GM18858 (cell line): Measurements from ENCODE around the gene PPARGC1A.

Source experiments
- ATAC-seq: cut with Tn5 transposase; IDR thresholded peaks from one replicate; pipeline ENCODE4 v1.9.1; 2021; ENCODE audit not compliant: unreplicated experiment

Gene PPARGC1A

DNA sequence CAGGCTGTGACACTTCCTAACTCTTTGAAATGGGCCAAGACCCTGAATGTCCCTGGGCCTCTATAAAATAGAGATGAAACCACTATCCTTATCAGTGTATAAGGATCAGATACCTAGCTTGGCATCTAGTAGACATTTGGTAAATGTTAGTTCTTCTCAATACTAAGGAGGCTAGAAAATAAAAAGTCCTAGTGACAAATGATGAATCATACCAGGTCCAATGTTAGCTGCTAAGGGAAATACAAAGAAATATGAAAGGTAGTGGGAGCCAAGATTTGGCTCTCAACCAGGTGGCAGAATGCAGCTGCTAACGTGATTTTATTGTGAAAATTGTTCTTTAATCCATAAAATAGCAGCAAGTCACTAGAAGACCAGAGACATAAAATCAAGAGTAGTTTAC, 19.8 kb upstream of the PPARGC1A start:
- ATAC-seq = no peak

DNA sequence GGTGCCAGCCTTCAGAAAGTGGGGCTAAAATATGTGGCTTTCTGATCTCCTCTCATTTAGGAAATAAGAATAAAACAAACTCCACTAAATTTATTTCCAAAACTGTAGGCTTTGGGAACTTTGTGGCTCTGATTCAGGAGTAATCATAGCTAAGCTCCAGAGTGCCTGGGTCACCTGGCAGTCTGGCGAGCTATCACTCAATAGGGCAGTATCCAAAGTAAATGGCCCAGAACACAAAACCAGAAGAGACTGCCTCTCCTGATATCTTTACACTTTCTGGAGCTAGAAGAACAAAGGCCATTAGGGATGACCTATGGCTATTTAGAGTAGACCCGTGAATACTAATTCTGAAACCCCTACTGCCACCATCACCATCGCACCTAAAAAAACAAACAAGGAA, 17.0 kb upstream of the PPARGC1A start:
- no peak for ATAC-seq

GRCh38 chr4:23904639-23905071, 14.8 kb upstream of the PPARGC1A start:
- no peak for ATAC-seq

GRCh38 chr4:23903859-23904438, 14.1 kb upstream of the PPARGC1A start:
- ATAC-seq = no peak

GRCh38 chr4:23902222-23902804, 12.5 kb upstream of the PPARGC1A start:
- ATAC-seq = no peak

DNA sequence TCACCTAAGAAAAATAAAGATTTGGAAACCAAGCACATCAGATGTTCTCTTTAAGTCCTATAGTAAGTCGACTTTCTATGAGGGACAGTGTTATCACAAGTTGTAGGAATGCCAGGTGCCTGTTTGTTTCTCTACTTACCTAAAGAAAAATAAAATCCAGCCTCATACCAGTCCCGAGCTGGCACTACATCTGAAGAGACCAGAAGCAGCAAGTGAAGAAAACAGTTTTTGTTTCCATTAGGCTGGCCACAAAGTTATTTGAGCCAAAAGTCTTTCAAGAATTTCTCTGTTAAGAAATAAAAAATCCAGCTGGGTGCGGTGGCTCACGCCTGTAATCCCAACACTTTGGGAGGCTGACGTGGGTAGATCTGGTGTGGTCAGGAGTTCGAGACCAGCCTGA, 10.8 kb upstream of the PPARGC1A start:
- no peak for ATAC-seq

DNA sequence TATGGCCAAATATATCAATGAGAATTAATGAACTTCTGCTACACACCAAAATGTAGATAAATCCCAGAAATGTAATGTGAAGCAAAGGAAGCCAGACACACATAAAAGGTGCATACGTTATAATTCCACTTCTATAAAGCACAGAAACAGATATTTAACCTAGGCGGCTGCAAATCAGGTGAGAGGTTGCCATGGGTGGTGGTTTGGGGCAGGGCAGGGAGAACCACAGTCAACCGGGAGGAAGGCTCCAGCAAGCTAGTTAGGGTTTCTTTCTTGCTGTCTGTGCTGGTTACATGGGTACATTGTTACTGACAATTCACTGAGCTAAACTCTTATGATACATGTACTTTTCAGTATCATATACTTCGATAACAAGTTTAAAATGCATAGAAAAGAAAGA, 9.7 kb upstream of the PPARGC1A start:
- ATAC-seq = no peak

DNA sequence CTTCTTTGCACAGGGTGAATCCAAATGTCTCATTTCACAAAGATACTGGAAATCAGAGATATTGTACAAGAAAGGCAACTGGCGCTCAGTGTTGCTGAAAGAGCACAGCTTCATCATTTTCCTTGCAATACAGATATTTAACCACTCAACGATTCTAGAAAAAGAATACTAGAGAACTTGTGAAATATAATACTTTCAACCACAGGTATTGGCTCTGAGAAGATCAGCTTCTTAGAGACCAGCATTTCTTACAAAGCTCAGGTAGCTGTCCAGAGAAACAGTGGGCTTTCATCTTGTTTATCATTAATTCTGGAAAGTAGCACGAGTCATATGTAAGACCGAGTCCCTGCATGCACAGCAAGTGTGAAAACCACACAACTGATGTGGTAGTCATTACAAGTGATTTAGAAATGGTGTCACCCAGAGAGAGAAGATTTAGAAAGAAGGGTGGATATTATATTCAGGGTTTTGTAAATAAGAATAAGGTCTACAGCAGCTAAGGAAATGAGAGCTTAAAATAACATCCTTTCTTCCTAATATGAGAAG, 7.8 kb upstream of the PPARGC1A start:
- no peak for ATAC-seq

GRCh38 chr4:23894021-23894420, 4.2 kb upstream of the PPARGC1A start:
- no peak for ATAC-seq

GRCh38 chr4:23891064-23891421, 1.2 kb upstream of the PPARGC1A start:
- no peak for ATAC-seq

GRCh38 chr4:23890369-23891063, 669 bp upstream of the PPARGC1A start:
- ATAC-seq = no peak

- ATAC-seq = no peak
Measured at GRCh38 chr4:23889391-23889790, 456 bp downstream of the PPARGC1A start.

- ATAC-seq = no peak
Measured at GRCh38 chr4:23888421-23889319, 1.2 kb downstream of the PPARGC1A start.

DNA sequence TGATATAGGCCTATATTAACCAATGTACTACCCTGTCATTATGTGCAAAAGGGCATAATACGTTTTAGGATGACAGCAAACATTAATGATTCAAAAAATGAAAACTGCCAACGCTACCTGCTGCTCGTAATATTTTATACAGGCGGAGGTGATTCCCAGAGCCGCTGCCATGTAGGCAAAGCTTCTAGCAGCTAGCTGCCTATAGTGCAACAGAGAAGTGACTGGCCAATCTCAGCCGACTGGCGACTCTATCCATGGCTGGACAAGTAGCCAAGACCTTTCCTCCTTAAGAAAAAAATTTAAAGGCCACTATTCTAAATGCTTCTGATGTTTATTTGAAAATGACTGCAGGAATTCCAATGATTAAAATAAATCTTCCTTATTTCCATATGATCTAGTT, 1.9 kb downstream of the PPARGC1A start:
- no peak for ATAC-seq

GRCh38 chr4:23887173-23887572, 2.7 kb downstream of the PPARGC1A start:
- no peak for ATAC-seq

- no peak for ATAC-seq
Measured at GRCh38 chr4:23885943-23886590, 3.8 kb downstream of the PPARGC1A start.

GRCh38 chr4:23884741-23885140, 5.1 kb downstream of the PPARGC1A start:
- ATAC-seq = no peak

- ATAC-seq = no peak
Measured at GRCh38 chr4:23884261-23884660, 5.6 kb downstream of the PPARGC1A start.

- ATAC-seq = no peak
Measured at GRCh38 chr4:23882976-23883531, 6.8 kb downstream of the PPARGC1A start.

DNA sequence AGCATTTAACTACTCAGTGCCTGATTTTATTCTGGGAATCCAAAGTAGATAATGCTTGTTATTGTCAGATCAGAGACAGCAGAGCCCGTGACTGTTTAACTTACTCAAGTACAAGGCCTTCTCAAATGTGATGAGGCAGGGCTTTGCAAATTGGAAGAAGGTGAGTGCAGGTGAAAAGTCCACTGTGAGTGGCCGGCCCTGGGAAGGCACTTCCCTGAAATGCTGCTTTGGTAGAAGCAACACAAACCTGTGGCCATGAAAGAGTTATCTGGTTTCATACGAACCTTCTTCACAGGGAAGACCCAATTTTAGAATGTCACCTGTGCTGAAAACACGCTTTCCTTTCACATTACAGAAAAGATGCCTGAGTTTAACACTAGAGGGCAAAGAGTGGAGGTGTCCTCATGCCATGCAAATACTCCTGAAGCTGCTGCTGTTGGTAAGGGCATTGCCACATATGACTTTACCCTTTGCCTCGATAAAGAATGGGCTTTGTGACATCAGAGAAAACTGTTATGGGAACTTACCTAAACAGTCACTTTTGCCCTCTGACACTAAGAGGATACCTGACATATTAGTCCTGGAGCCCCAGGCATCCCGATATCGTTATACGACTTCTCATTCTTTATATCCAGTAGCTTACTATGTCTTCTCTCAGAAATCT, 8.0 kb downstream of the PPARGC1A start:
- no peak for ATAC-seq
